Lung (tissue), 12 donors: Measurements from ENCODE around the gene FLNB. TPM values are rescaled to one million over a fixed set of nuclear protein-coding genes. Genes with fewer than 3 reads are reported as not detected.

Source experiments
- ATAC-seq: fragments of 200-7000 bp; cut with Tn5 transposase; one replicate; pipeline ENCODE4 v1.9.1; 2020; ENCODE audit warnings: moderate number of reproducible peaks; ENCODE audit not compliant: insufficient read depth, low FRiP score
- DNase-seq, 3 donors: peaks; one replicate each; pipeline ENCODE4 v3.0.0-alpha.2; 2013 to 2017
- H3K27ac ChIP-seq, 2 donors: one replicate each; pipeline ENCODE4 v1.5.1; 2013; ENCODE audit warnings: mild to moderate bottlenecking in 2 of 2, moderate library complexity in 2 of 2, control low read depth in 1 of 2, inconsistent platforms in 1 of 2, low read depth in 1 of 2, low read length in 1 of 2
- H3K27me3 ChIP-seq, 3 donors: one replicate each; pipeline ENCODE4 v1.5.1; 2013; ENCODE audit warnings: low read length in 2 of 3; ENCODE audit not compliant: control insufficient read depth in 3 of 3, insufficient read depth in 3 of 3
- H3K36me3 ChIP-seq, 4 donors: one replicate each; pipeline ENCODE4 v1.5.1; 2013; ENCODE audit warnings: low read length in 4 of 4, mild to moderate bottlenecking in 1 of 4, moderate library complexity in 1 of 4; ENCODE audit not compliant: control insufficient read depth in 4 of 4, insufficient read depth in 4 of 4
- H3K4me1 ChIP-seq, 5 donors: one replicate each; pipeline ENCODE4 v1.5.1; 2013; ENCODE audit warnings: low read length in 5 of 5, mild to moderate bottlenecking in 2 of 5, moderate library complexity in 1 of 5; ENCODE audit not compliant: control insufficient read depth in 5 of 5, insufficient read depth in 5 of 5
- H3K4me3 ChIP-seq: one replicate; pipeline ENCODE4 v1.5.1; 2013; ENCODE audit warnings: mild to moderate bottlenecking, control low read depth, moderate library complexity
- H3K9ac ChIP-seq, 2 donors: one replicate each; pipeline ENCODE4 v1.5.1; 2013; ENCODE audit warnings: low read length in 2 of 2, control low read depth in 1 of 2; ENCODE audit not compliant: insufficient read depth in 1 of 2
- H3K9me3 ChIP-seq, 4 donors: one replicate each; pipeline ENCODE4 v1.5.1; 2013; ENCODE audit warnings: low read length in 3 of 4, mild to moderate bottlenecking in 1 of 4, moderate library complexity in 1 of 4; ENCODE audit not compliant: control insufficient read depth in 4 of 4, insufficient read depth in 3 of 4
- WGBS, 2 donors: extraction: QIAGEN DNeasy Blood & Tissue Kit; methylation state at CpG; one replicate each; pipeline ENCODE4 v1.1.7; 2013; 5-methylcytosine and 5-hydroxymethylcytosine counted together
- polyA plus RNA-seq, 2 donors: library from polyadenylated mRNA; stranded (reverse); fragments of 200-250 nt; gene quantifications; one replicate each; pipeline ENCODE4 v1.2.1, GENCODE V29; 2013
- total RNA-seq, 2 donors: library from RNA; depleted of rRNA in 1 of 2; stranded (reverse); fragments of >200 nt in 1 of 2; gene quantifications; one replicate each; pipeline ENCODE4 v1.2.1, GENCODE V29; 2014 to 2021
- TF ChIP-seq, protein P1 (sequence below): IDR thresholded peaks from 2 replicates; pipeline ENCODE4 v1.5.1; 2012; ENCODE audit warnings: mild to moderate bottlenecking; ENCODE audit errors: control extremely low read depth, extremely low read depth
- donor health status: control.
- donor health status: control.
- donor health status: Bipolar disorder and iron deficiency.
- donor health status: healthy.
- donor health status: DM: yes; HTN: yes; CAD: no.

The FLNB gene
- total and polyA plus RNA-seq, 4 donors: 32.4 to 122 (median 93.7) TPM

DNA sequence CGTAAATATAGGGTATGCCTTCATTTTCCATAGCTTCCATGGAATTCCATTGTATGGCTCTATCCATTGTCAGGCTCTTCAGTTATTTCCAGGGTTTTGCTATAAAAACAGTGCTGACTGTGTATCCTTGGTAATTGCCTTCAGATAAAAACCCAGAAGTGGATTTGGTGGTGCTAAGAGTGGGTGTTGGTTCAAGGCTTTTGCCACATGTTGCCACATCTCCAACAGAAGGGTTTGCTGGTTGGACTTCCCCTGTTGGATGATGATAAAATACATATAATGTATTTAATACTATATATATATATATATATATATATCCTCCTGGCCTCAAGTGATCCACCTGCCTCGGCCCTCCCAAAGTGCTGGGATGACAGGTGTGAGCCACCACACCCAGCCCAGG lies 97.8 kb downstream of the FLNB start:
- no peak overlapping the region for H3K27ac ChIP-seq
- no peak overlapping the region for H3K9ac ChIP-seq
- no peak overlapping the region for H3K4me3 ChIP-seq
- H3K9me3 ChIP-seq: no peaks in the 10 kb centered on the region
- ATAC-seq: no peak
- TF ChIP-seq, protein P1, sequence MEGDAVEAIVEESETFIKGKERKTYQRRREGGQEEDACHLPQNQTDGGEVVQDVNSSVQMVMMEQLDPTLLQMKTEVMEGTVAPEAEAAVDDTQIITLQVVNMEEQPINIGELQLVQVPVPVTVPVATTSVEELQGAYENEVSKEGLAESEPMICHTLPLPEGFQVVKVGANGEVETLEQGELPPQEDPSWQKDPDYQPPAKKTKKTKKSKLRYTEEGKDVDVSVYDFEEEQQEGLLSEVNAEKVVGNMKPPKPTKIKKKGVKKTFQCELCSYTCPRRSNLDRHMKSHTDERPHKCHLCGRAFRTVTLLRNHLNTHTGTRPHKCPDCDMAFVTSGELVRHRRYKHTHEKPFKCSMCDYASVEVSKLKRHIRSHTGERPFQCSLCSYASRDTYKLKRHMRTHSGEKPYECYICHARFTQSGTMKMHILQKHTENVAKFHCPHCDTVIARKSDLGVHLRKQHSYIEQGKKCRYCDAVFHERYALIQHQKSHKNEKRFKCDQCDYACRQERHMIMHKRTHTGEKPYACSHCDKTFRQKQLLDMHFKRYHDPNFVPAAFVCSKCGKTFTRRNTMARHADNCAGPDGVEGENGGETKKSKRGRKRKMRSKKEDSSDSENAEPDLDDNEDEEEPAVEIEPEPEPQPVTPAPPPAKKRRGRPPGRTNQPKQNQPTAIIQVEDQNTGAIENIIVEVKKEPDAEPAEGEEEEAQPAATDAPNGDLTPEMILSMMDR: no peak
- H3K4me1 ChIP-seq: peaks cover 0 to 4% (median 0%) of the 10 kb centered on the region in 5 donors
- DNase-seq: no peak
- WGBS, 2 donors: 98 to 100% methylated on average over 2 of the region's 2 CpGs
- H3K27me3 ChIP-seq: no peaks in the 10 kb centered on the region
- H3K36me3 ChIP-seq: peaks cover 9 to 40% (median 25%) of the 10 kb centered on the region in 4 donors

DNA sequence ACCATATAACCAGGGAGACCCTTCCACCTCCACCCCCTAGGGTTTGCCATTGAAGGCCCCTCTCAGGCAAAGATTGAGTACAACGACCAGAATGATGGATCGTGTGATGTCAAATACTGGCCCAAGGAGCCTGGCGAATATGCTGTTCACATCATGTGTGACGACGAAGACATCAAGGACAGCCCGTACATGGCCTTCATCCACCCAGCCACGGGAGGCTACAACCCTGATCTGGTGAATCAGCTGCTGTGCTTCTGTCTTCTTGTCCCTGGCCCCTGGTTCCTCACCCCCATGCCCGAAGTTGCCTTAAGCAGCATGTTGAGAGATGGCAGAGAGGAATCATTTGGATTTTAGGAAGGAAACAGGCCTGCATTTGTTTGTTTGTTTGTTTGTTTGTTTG lies 98.4 kb downstream of the FLNB start:
- WGBS, 2 donors: 96 to 98% methylated on average over 8 of the region's 8 CpGs
- DNase-seq: no peak
- TF ChIP-seq, protein P1: no peak
- H3K4me3 ChIP-seq: no peak overlapping the region
- H3K27ac ChIP-seq: no peak overlapping the region
- H3K27me3 ChIP-seq: no peaks in the 10 kb centered on the region
- no peaks in the 10 kb centered on the region for H3K9me3 ChIP-seq
- H3K4me1 ChIP-seq: peaks cover 0 to 8% (median 4%) of the 10 kb centered on the region in 5 donors
- no peak overlapping the region for H3K9ac ChIP-seq
- ATAC-seq: no peak
- H3K36me3 ChIP-seq: peaks cover 9 to 38% (median 24%) of the 10 kb centered on the region in 4 donors

DNA sequence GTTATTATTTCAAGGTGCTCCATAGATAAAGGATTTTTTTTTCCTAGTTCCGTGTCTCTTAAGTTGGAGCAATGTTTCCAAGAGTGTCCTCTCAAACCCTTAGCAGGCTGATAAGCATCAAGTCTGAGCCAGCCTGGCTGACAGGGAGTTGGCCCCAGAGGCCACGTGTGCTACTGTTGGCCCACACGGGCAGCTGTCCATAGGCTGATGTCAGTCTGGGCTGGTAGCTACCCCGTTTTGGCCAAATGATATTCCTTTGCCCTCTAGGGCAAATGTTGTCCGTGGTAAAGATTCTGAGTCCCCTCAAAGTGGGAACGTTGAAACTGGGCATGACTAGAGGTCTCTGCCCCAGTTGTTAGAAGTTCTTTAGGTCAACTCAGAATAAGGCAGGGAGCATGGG lies 99.4 kb downstream of the FLNB start:
- H3K27ac ChIP-seq: no peak overlapping the region
- H3K27me3 ChIP-seq: no peaks in the 10 kb centered on the region
- ATAC-seq (no peak), DNase-seq (no peak)
- H3K4me1 ChIP-seq: peaks cover 0 to 9% (median 4%) of the 10 kb centered on the region in 5 donors
- no peak overlapping the region for H3K4me3 ChIP-seq
- H3K9me3 ChIP-seq: no peaks in the 10 kb centered on the region
- H3K9ac ChIP-seq: no peak overlapping the region
- WGBS, 2 donors: 79 to 92% methylated on average over 6 of the region's 6 CpGs
- TF ChIP-seq, protein P1: no peak
- peaks cover 12 to 39% (median 24%) of the 10 kb centered on the region in 4 donors for H3K36me3 ChIP-seq

DNA sequence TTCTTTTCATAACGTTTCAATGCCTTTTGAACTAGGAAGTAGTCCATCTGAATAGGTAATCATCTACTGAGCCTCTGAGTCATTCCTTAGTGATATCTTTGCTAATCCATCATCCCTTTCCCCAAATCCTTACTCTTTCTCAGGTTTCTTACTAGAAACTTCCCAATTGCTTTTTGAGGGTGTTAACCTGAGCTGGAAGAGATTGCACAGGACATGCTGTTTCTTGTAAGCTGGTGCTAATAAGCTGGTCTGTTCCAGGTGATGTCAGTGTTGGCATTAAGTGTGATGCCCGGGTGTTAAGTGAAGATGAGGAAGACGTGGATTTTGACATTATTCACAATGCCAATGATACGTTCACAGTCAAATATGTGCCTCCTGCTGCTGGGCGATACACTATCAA lies 101.5 kb downstream of the FLNB start:
- TF ChIP-seq, protein P1: no peak
- H3K27me3 ChIP-seq: no peaks in the 10 kb centered on the region
- 91 to 93% methylated on average over 5 of the region's 5 CpGs for WGBS, 2 donors
- H3K9ac ChIP-seq: no peak overlapping the region
- no peaks in the 10 kb centered on the region for H3K9me3 ChIP-seq
- DNase-seq (no peak), ATAC-seq (no peak)
- no peak overlapping the region for H3K27ac ChIP-seq
- no peak overlapping the region for H3K4me3 ChIP-seq
- H3K4me1 ChIP-seq: peaks cover 0 to 10% (median 5%) of the 10 kb centered on the region in 5 donors
- H3K36me3 ChIP-seq: peaks cover 12 to 35% (median 21%) of the 10 kb centered on the region in 4 donors
